AML-193 (cell line): ENCODE results near the gene IMPG1.
"Not testable (repeated sequence)": the region's sequence is repeated elsewhere in the genome, so short reads cannot be mapped to it uniquely, and the experiment has no call there.

Experiments used
- DNase-seq, 2 experiments: peaks; one replicate each; lab custom pipeline; 2025; lab: John Stamatoyannopoulos, UW

Gene IMPG1

GRCh38 chr6:75946146-75946831 lies 126.2 kb downstream of the IMPG1 start:
- no peak for DNase-seq

GRCh38 chr6:75943381-75943780 lies 129.1 kb downstream of the IMPG1 start:
- DNase-seq = no peak

- no peak for DNase-seq
Observed at GRCh38 chr6:75941509-75941908, 131.0 kb downstream of the IMPG1 start.

GRCh38 chr6:75940564-75940963 lies 131.9 kb downstream of the IMPG1 start:
- DNase-seq = no peak

GRCh38 chr6:75937846-75938245 lies 134.6 kb downstream of the IMPG1 start:
- DNase-seq = no peak

- no peak for DNase-seq
Observed at GRCh38 chr6:75936682-75937081, 135.8 kb downstream of the IMPG1 start.

GRCh38 chr6:75935473-75935793 lies 137.0 kb downstream of the IMPG1 start:
- DNase-seq = no peak

- DNase-seq = peak; percentile 73 to 77
Observed at GRCh38 chr6:75934643-75935472, 137.6 kb downstream of the IMPG1 start.

- no peak for DNase-seq
Observed at GRCh38 chr6:75933387-75933975, 139.0 kb downstream of the IMPG1 start.

- DNase-seq = peak; percentile 25 to 40
Observed at GRCh38 chr6:75932067-75932466, 140.4 kb downstream of the IMPG1 start.

GRCh38 chr6:75931011-75931680 lies 141.3 kb downstream of the IMPG1 start:
- no peak for DNase-seq

GRCh38 chr6:75926293-75927168 lies 145.9 kb downstream of the IMPG1 start:
- DNase-seq = no peak

GRCh38 chr6:75922226-75922625 lies 150.2 kb downstream of the IMPG1 start:
- DNase-seq = no peak

GRCh38 chr6:75913040-75913439 lies 159.4 kb downstream of the IMPG1 start:
- no peak for DNase-seq

GRCh38 chr6:75907444-75907843 lies 165.0 kb downstream of the IMPG1 start:
- no peak for DNase-seq

GRCh38 chr6:75906871-75907270 lies 165.6 kb downstream of the IMPG1 start:
- DNase-seq = no peak

- DNase-seq = not testable (repeated sequence)
Observed at GRCh38 chr6:75905129-75905528, 167.3 kb downstream of the IMPG1 start.

GRCh38 chr6:75900216-75900615 lies 172.2 kb downstream of the IMPG1 start:
- not testable (repeated sequence) for DNase-seq

- no peak for DNase-seq
Observed at GRCh38 chr6:75896526-75896925, 175.9 kb downstream of the IMPG1 start.

GRCh38 chr6:75893776-75894152 lies 178.7 kb downstream of the IMPG1 start:
- peak in 1 of 2 experiments; percentile 2 for DNase-seq

GRCh38 chr6:75893058-75893775 lies 179.2 kb downstream of the IMPG1 start:
- peak; percentile 71 to 77 for DNase-seq
